Peyer's patch (tissue), 4 donors: Measurements from ENCODE around the gene EPS8L3.

ENCODE experiments used
- POLR2A ChIP-seq, 2 donors: fragments of 450-650 bp; IDR thresholded peaks; one replicate each; pipeline ENCODE4 v1.5.1; 2017; ENCODE audit warnings: antibody characterized with exemption in 2 of 2, mild to moderate bottlenecking in 2 of 2, moderate library complexity in 2 of 2
- TF ChIP-seq, protein P1 (sequence below), 6 experiments: fragments of 450-650 bp in 4 of 6; fragments of 200-600 bp in 2 of 6; sonication (generic) in 1 of 6; IDR thresholded peaks; one replicate each; pipeline ENCODE4 v1.5.1; 2017 to 2019; ENCODE audit warnings: antibody characterized with exemption in 6 of 6, mild to moderate bottlenecking in 3 of 6, moderate library complexity in 1 of 6

DNA sequence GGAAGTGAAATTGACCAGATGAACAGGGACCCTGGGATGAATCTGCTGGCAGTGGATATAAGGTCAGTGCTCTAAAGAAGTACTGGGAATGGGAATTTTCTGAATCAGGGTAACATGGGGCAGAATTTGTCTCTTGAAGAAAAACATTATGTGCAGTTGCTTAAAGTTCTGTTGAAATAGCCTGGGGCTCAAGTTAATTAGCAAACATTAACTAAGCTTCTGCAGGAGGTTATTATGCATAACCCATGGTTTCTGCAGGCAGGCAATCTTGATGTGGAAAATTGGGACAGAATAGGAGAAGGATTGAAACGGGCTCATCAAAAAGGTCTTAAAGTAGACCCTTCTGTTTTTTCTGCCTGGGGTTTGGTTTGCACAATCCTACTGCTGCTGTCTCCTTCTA, 37.7 kb downstream of the EPS8L3 start:
- no peak for TF ChIP-seq POLR2A (IDR thresholded peaks at IDR 0.05)
- TF ChIP-seq, protein P1, sequence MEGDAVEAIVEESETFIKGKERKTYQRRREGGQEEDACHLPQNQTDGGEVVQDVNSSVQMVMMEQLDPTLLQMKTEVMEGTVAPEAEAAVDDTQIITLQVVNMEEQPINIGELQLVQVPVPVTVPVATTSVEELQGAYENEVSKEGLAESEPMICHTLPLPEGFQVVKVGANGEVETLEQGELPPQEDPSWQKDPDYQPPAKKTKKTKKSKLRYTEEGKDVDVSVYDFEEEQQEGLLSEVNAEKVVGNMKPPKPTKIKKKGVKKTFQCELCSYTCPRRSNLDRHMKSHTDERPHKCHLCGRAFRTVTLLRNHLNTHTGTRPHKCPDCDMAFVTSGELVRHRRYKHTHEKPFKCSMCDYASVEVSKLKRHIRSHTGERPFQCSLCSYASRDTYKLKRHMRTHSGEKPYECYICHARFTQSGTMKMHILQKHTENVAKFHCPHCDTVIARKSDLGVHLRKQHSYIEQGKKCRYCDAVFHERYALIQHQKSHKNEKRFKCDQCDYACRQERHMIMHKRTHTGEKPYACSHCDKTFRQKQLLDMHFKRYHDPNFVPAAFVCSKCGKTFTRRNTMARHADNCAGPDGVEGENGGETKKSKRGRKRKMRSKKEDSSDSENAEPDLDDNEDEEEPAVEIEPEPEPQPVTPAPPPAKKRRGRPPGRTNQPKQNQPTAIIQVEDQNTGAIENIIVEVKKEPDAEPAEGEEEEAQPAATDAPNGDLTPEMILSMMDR (IDR thresholded peaks at IDR 0.05), result no peak
